ENCODE results near the gene PDLIM4.

Gene PDLIM4

GRCh38 chr5:132272311-132273210 lies 15.1 kb downstream of the PDLIM4 start:
- Histone ChIP-seq H3K36me3 (ENCODE audit: insufficient read depth, low read length) (no peaks in the 10 kb centered on the region), H3K4me1 (ENCODE audit: insufficient read depth, low read length) (peaks cover 8% of the 10 kb centered on the region; the same call in 1 of the 2 replicates), H3K9me3 (ENCODE audit: control insufficient read depth, insufficient read depth, low read length) (no peaks in the 10 kb centered on the region), H3K9ac (ENCODE audit: low read depth, low read length) (no peak overlapping the region)

GRCh38 chr5:132273631-132274030 lies 16.1 kb downstream of the PDLIM4 start:
- no peaks in the 10 kb centered on the region for H3K9me3 ChIP-seq (ENCODE audit: control insufficient read depth, insufficient read depth, low read length)
- no peaks in the 10 kb centered on the region for H3K36me3 ChIP-seq (ENCODE audit: insufficient read depth, low read length)
- H3K4me1 ChIP-seq (ENCODE audit: insufficient read depth, low read length) = peaks cover 16% of the 10 kb centered on the region
- H3K9ac ChIP-seq (ENCODE audit: low read depth, low read length) = no peak overlapping the region

- Histone ChIP-seq H3K9me3 (ENCODE audit: control insufficient read depth, insufficient read depth, low read length) (no peaks in the 10 kb centered on the region), H3K36me3 (ENCODE audit: insufficient read depth, low read length) (no peaks in the 10 kb centered on the region)
Observed at GRCh38 chr5:132274050-132274792, 16.7 kb downstream of the PDLIM4 start.

GRCh38 chr5:132275367-132276220 lies 18.1 kb downstream of the PDLIM4 start:
- H3K9me3 ChIP-seq (ENCODE audit: control insufficient read depth, insufficient read depth, low read length) = no peaks in the 10 kb centered on the region
- no peak overlapping the region for H3K9ac ChIP-seq (ENCODE audit: low read depth, low read length)

More at GRCh38 chr5:132274050-132274792, 16.7 kb downstream of the PDLIM4 start:
- Histone ChIP-seq H3K9ac (ENCODE audit: low read depth, low read length) (no peak overlapping the region), H3K4me1 (ENCODE audit: insufficient read depth, low read length) (peaks cover 12% of the 10 kb centered on the region)

GRCh38 chr5:132277256-132277655 lies 19.8 kb downstream of the PDLIM4 start:
- no peak overlapping the region for H3K9ac ChIP-seq (ENCODE audit: low read depth, low read length)
- peaks cover 8% of the 10 kb centered on the region for H3K4me1 ChIP-seq (ENCODE audit: insufficient read depth, low read length)
- no peaks in the 10 kb centered on the region for H3K36me3 ChIP-seq (ENCODE audit: insufficient read depth, low read length)
- H3K9me3 ChIP-seq (ENCODE audit: control insufficient read depth, insufficient read depth, low read length) = no peaks in the 10 kb centered on the region

More at GRCh38 chr5:132275367-132276220, 18.1 kb downstream of the PDLIM4 start:
- Histone ChIP-seq H3K36me3 (ENCODE audit: insufficient read depth, low read length) (no peaks in the 10 kb centered on the region), H3K4me1 (ENCODE audit: insufficient read depth, low read length) (peaks cover 8% of the 10 kb centered on the region)

GRCh38 chr5:132277971-132278853 lies 20.7 kb downstream of the PDLIM4 start:
- Histone ChIP-seq H3K9me3 (ENCODE audit: control insufficient read depth, insufficient read depth, low read length) (no peaks in the 10 kb centered on the region), H3K9ac (ENCODE audit: low read depth, low read length) (no peak overlapping the region), H3K36me3 (ENCODE audit: insufficient read depth, low read length) (no peaks in the 10 kb centered on the region), H3K4me1 (ENCODE audit: insufficient read depth, low read length) (peaks cover 8% of the 10 kb centered on the region)

GRCh38 chr5:132279801-132280200 lies 22.3 kb downstream of the PDLIM4 start:
- Histone ChIP-seq H3K4me1 (ENCODE audit: insufficient read depth, low read length) (peaks cover 8% of the 10 kb centered on the region), H3K9me3 (ENCODE audit: control insufficient read depth, insufficient read depth, low read length) (no peaks in the 10 kb centered on the region), H3K36me3 (ENCODE audit: insufficient read depth, low read length) (no peaks in the 10 kb centered on the region), H3K9ac (ENCODE audit: low read depth, low read length) (no peak overlapping the region)

GRCh38 chr5:132280371-132281240 lies 23.1 kb downstream of the PDLIM4 start:
- H3K4me1 ChIP-seq (ENCODE audit: insufficient read depth, low read length) = peaks cover 8% of the 10 kb centered on the region
- H3K9me3 ChIP-seq (ENCODE audit: control insufficient read depth, insufficient read depth, low read length) = no peaks in the 10 kb centered on the region
- H3K9ac ChIP-seq (ENCODE audit: low read depth, low read length) = no peak overlapping the region
- no peaks in the 10 kb centered on the region for H3K36me3 ChIP-seq (ENCODE audit: insufficient read depth, low read length)

- H3K9ac ChIP-seq (ENCODE audit: low read depth, low read length) = no peak overlapping the region
- H3K36me3 ChIP-seq (ENCODE audit: insufficient read depth, low read length) = no peaks in the 10 kb centered on the region
- no peaks in the 10 kb centered on the region for H3K9me3 ChIP-seq (ENCODE audit: control insufficient read depth, insufficient read depth, low read length)
- H3K4me1 ChIP-seq (ENCODE audit: insufficient read depth, low read length) = peaks cover 8% of the 10 kb centered on the region
Observed at GRCh38 chr5:132281856-132282614, 24.5 kb downstream of the PDLIM4 start.

- no peaks in the 10 kb centered on the region for H3K9me3 ChIP-seq (ENCODE audit: control insufficient read depth, insufficient read depth, low read length)
- H3K4me1 ChIP-seq (ENCODE audit: insufficient read depth, low read length) = peaks cover under 1% of the 10 kb centered on the region; the same call in 1 of the 2 replicates
- H3K36me3 ChIP-seq (ENCODE audit: insufficient read depth, low read length) = no peaks in the 10 kb centered on the region
- no peak overlapping the region for H3K9ac ChIP-seq (ENCODE audit: low read depth, low read length)
Observed at GRCh38 chr5:132283423-132284043, 26.0 kb downstream of the PDLIM4 start.

GRCh38 chr5:132289097-132289496 lies 31.6 kb downstream of the PDLIM4 start:
- H3K9me3 ChIP-seq (ENCODE audit: control insufficient read depth, insufficient read depth, low read length) = no peaks in the 10 kb centered on the region
- H3K9ac ChIP-seq (ENCODE audit: low read depth, low read length) = no peak overlapping the region
- H3K4me1 ChIP-seq (ENCODE audit: insufficient read depth, low read length) = no peaks in the 10 kb centered on the region
- H3K36me3 ChIP-seq (ENCODE audit: insufficient read depth, low read length) = no peaks in the 10 kb centered on the region

GRCh38 chr5:132291026-132291425 lies 33.5 kb downstream of the PDLIM4 start:
- H3K4me1 ChIP-seq (ENCODE audit: insufficient read depth, low read length) = peaks cover 3% of the 10 kb centered on the region; the same call in 1 of the 2 replicates

More at GRCh38 chr5:132291026-132291425, 33.5 kb downstream of the PDLIM4 start:
- H3K9me3 ChIP-seq (ENCODE audit: control insufficient read depth, insufficient read depth, low read length) = no peaks in the 10 kb centered on the region
- no peak overlapping the region for H3K9ac ChIP-seq (ENCODE audit: low read depth, low read length)
- no peaks in the 10 kb centered on the region for H3K36me3 ChIP-seq (ENCODE audit: insufficient read depth, low read length)

Measured in ES-I3 (cell line).